Measurements from ENCODE around the gene ABCD2.

GRCh38 chr12:39619316-39619659 is 315 bp downstream of the ABCD2 start:
- TF ChIP-seq CTCF (IDR thresholded peaks at IDR 0.05) (no peak), POLR2AphosphoS5 (IDR thresholded peaks at IDR 0.05) (no peak), POLR2A (IDR thresholded peaks at IDR 0.05) (no peak)

Measured in breast epithelium (tissue), 3 donors.